SK-N-SH treated with all-trans-retinoic acid at 6 μM for 48 hours (cell line): ENCODE measurements around the gene CTNNBL1.

Experiments used
- ATAC-seq: fragments of 200-7000 bp; cut with Tn5 transposase; 3 replicates; pipeline ENCODE4 v1.9.1; 2020; ENCODE audit warnings: mild to moderate bottlenecking, moderate library complexity
- ARNTL ChIP-seq: fragments of 450-650 bp; formaldehyde crosslinking; IDR thresholded peaks from 2 replicates; pipeline ENCODE4 v1.5.0; 2020; ENCODE audit warnings: low read depth, mild to moderate bottlenecking, moderate library complexity, borderline replicate concordance
- BACH2 ChIP-seq: fragments of 250-450 bp; sonication (Bioruptor Pico); IDR thresholded peaks from 2 replicates; pipeline ENCODE4 v1.9.0; 2021; ENCODE audit warnings: mild to moderate bottlenecking, borderline replicate concordance
- CSDC2 ChIP-seq: fragments of 250-450 bp; sonication (Bioruptor Pico); IDR thresholded peaks from 2 replicates; pipeline ENCODE4 v1.5.0; 2020; ENCODE audit warnings: mild to moderate bottlenecking, moderate library complexity
- ESRRG ChIP-seq: fragments of 250-450 bp; sonication (Bioruptor Pico); IDR thresholded peaks from 2 replicates; pipeline ENCODE4 v1.6.1; 2021; ENCODE audit warnings: mild to moderate bottlenecking
- GLIS3 ChIP-seq: fragments of 250-450 bp; sonication (Bioruptor Pico); IDR thresholded peaks from 2 replicates; pipeline ENCODE4 v1.5.0; 2020; ENCODE audit warnings: mild to moderate bottlenecking, moderate library complexity
- ISL1 ChIP-seq: fragments of 250-450 bp; sonication (Bioruptor Pico); IDR thresholded peaks from 2 replicates; pipeline ENCODE4 v2.1.2; 2022; ENCODE audit warnings: mild to moderate bottlenecking, moderate library complexity
- OSR1 ChIP-seq: fragments of 250-450 bp; sonication (Bioruptor Pico); IDR thresholded peaks from 2 replicates; pipeline ENCODE4 v1.8.0; 2022; ENCODE audit warnings: moderate library complexity, mild to moderate bottlenecking, inconsistent platforms
- PPARA ChIP-seq: fragments of 250-450 bp; sonication (Bioruptor Pico); IDR thresholded peaks from 2 replicates; pipeline ENCODE4 v1.5.0; 2020; ENCODE audit warnings: mild to moderate bottlenecking, borderline replicate concordance
- SNAI2 ChIP-seq: fragments of 250-450 bp; sonication (Bioruptor Pico); IDR thresholded peaks from 2 replicates; pipeline ENCODE4 v1.5.0; 2020; ENCODE audit warnings: mild to moderate bottlenecking, moderate library complexity
- TCF4 ChIP-seq: fragments of 250-450 bp; sonication (Bioruptor Pico); IDR thresholded peaks from 2 replicates; pipeline ENCODE4 v1.8.0; 2021; ENCODE audit warnings: mild to moderate bottlenecking, moderate library complexity, borderline replicate concordance
- TOX ChIP-seq: fragments of 250-450 bp; sonication (Bioruptor Pico); IDR thresholded peaks from 2 replicates; pipeline ENCODE4 v1.8.0; 2021; ENCODE audit warnings: mild to moderate bottlenecking, moderate library complexity, borderline replicate concordance
- TSHZ2 ChIP-seq: fragments of 250-450 bp; sonication (Bioruptor Pico); IDR thresholded peaks from 2 replicates; pipeline ENCODE4 v1.5.0; 2020; ENCODE audit warnings: mild to moderate bottlenecking, moderate library complexity
- ZFP3 ChIP-seq: fragments of 250-450 bp; sonication (Bioruptor Pico); IDR thresholded peaks from 2 replicates; pipeline ENCODE4 v1.5.0; 2020; ENCODE audit warnings: mild to moderate bottlenecking, moderate library complexity
- ZFP30 ChIP-seq: fragments of 450-650 bp; formaldehyde crosslinking; IDR thresholded peaks from 2 replicates; pipeline ENCODE4 v1.5.0; 2022; ENCODE audit warnings: mild to moderate bottlenecking, moderate library complexity
- ZNF70 ChIP-seq: fragments of 450-650 bp; formaldehyde crosslinking; IDR thresholded peaks from 2 replicates; pipeline ENCODE4 v1.5.0; 2020; ENCODE audit warnings: mild to moderate bottlenecking, moderate library complexity
- ZNF8 ChIP-seq: fragments of 450-650 bp; formaldehyde crosslinking; IDR thresholded peaks from 2 replicates; pipeline ENCODE4 v1.5.0; 2020; ENCODE audit warnings: mild to moderate bottlenecking, moderate library complexity
- TF ChIP-seq, protein P1 (sequence below): fragments of 250-450 bp; sonication (Bioruptor Pico); IDR thresholded peaks from 2 replicates; pipeline ENCODE4 v1.5.1; 2021; ENCODE audit warnings: mild to moderate bottlenecking, moderate library complexity
- TF ChIP-seq, protein P2 (sequence below): fragments of 250-450 bp; sonication (Bioruptor Pico); IDR thresholded peaks from 2 replicates; pipeline ENCODE4 v1.5.1; 2020; ENCODE audit warnings: low read depth, mild to moderate bottlenecking, moderate library complexity
- TF ChIP-seq, protein P3 (sequence below): fragments of 250-450 bp; sonication (Bioruptor Pico); IDR thresholded peaks from 2 replicates; pipeline ENCODE4 v1.8.0; 2021; ENCODE audit warnings: low read depth, mild to moderate bottlenecking, moderate library complexity, borderline replicate concordance

CTNNBL1 gene

GRCh38 chr20:37828684-37829083, 134.9 kb downstream of the CTNNBL1 start:
- ATAC-seq = no peak
- no peak for TF ChIP-seq ZFP30 (CRISPR knock-in tag)
- no peak for TF ChIP-seq PPARA (CRISPR knock-in tag)
- TF ChIP-seq TSHZ2 (CRISPR knock-in tag) = no peak
- no peak for TF ChIP-seq ZFP3
- TF ChIP-seq ESRRG (CRISPR knock-in tag) = no peak
- TF ChIP-seq, protein P1, sequence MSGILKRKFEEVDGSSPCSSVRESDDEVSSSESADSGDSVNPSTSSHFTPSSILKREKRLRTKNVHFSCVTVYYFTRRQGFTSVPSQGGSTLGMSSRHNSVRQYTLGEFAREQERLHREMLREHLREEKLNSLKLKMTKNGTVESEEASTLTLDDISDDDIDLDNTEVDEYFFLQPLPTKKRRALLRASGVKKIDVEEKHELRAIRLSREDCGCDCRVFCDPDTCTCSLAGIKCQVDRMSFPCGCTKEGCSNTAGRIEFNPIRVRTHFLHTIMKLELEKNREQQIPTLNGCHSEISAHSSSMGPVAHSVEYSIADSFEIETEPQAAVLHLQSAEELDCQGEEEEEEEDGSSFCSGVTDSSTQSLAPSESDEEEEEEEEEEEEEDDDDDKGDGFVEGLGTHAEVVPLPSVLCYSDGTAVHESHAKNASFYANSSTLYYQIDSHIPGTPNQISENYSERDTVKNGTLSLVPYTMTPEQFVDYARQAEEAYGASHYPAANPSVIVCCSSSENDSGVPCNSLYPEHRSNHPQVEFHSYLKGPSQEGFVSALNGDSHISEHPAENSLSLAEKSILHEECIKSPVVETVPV = no peak
- no peak for TF ChIP-seq ZNF70 (CRISPR knock-in tag)
- TF ChIP-seq TCF4 (CRISPR knock-in tag) = no peak
- no peak for TF ChIP-seq SNAI2 (CRISPR knock-in tag)
- no peak for TF ChIP-seq OSR1 (CRISPR knock-in tag)
- TF ChIP-seq ARNTL = no peak
- TF ChIP-seq, protein P2, sequence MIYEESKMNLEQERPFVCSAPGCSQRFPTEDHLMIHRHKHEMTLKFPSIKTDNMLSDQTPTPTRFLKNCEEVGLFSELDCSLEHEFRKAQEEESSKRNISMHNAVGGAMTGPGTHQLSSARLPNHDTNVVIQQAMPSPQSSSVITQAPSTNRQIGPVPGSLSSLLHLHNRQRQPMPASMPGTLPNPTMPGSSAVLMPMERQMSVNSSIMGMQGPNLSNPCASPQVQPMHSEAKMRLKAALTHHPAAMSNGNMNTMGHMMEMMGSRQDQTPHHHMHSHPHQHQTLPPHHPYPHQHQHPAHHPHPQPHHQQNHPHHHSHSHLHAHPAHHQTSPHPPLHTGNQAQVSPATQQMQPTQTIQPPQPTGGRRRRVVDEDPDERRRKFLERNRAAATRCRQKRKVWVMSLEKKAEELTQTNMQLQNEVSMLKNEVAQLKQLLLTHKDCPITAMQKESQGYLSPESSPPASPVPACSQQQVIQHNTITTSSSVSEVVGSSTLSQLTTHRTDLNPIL (CRISPR knock-in tag) = no peak
- TF ChIP-seq BACH2 (CRISPR knock-in tag) = no peak
- TF ChIP-seq ISL1 (CRISPR knock-in tag) = no peak
- TF ChIP-seq, protein P3, sequence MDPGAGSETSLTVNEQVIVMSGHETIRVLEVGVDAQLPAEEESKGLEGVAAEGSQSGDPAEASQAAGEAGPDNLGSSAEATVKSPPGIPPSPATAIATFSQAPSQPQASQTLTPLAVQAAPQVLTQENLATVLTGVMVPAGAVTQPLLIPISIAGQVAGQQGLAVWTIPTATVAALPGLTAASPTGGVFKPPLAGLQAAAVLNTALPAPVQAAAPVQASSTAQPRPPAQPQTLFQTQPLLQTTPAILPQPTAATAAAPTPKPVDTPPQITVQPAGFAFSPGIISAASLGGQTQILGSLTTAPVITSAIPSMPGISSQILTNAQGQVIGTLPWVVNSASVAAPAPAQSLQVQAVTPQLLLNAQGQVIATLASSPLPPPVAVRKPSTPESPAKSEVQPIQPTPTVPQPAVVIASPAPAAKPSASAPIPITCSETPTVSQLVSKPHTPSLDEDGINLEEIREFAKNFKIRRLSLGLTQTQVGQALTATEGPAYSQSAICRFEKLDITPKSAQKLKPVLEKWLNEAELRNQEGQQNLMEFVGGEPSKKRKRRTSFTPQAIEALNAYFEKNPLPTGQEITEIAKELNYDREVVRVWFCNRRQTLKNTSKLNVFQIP = no peak

GRCh38 chr20:37829128-37829527, 135.3 kb downstream of the CTNNBL1 start:
- TF ChIP-seq GLIS3 (no peak), ISL1 (CRISPR knock-in tag) (no peak), TCF4 (CRISPR knock-in tag) (no peak), ARNTL (no peak), TOX (CRISPR knock-in tag) (no peak), CSDC2 (CRISPR knock-in tag) (no peak), ZNF70 (CRISPR knock-in tag) (no peak), PPARA (CRISPR knock-in tag) (no peak), TSHZ2 (CRISPR knock-in tag) (no peak)
- ATAC-seq = no peak

- TF ChIP-seq PPARA (CRISPR knock-in tag) (no peak), CSDC2 (CRISPR knock-in tag) (no peak), ZNF8 (no peak), GLIS3 (no peak), ARNTL (no peak)
Measured at GRCh38 chr20:37833221-37833896, 139.5 kb downstream of the CTNNBL1 start.

More at GRCh38 chr20:37833221-37833896, 139.5 kb downstream of the CTNNBL1 start:
- no peak for ATAC-seq
